Measurements from ENCODE around the gene TMIGD2. TPM values are rescaled to one million over a fixed set of nuclear protein-coding genes. Genes with fewer than 3 reads are reported as not detected.
A peak's percentile ranks its signal among the peaks of the same experiment; 100 is the strongest.
"Not testable (repeated sequence)": the region's sequence is repeated elsewhere in the genome, so short reads cannot be mapped to it uniquely, and the experiment has no call there.

Gene TMIGD2
- total RNA-seq, 1 donor from 2014 or later, result 0.85 TPM

DNA sequence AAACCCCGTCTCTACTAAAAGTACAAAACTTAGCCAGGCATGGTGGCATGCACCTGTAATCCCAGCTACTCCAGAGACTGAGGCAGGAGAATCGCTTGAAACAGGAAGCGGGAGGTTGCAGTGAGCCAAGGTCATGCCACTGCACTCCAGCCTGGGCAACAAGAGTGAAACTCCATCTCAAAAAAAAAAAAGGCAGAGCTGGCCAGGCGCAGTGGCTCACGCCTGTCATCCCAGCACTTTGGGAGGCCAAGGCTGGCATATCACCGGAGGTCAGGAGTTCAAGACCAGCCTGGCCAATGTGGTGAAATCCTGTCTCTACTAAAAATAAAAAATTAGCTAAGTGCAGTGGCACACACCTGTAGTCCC lies 27.9 kb downstream of the TMIGD2 start:
- intact Hi-C loops (cut with DNase I); ATAC-seq; DNase-seq (ENCODE audit: low spot score): not testable (repeated sequence)

DNA sequence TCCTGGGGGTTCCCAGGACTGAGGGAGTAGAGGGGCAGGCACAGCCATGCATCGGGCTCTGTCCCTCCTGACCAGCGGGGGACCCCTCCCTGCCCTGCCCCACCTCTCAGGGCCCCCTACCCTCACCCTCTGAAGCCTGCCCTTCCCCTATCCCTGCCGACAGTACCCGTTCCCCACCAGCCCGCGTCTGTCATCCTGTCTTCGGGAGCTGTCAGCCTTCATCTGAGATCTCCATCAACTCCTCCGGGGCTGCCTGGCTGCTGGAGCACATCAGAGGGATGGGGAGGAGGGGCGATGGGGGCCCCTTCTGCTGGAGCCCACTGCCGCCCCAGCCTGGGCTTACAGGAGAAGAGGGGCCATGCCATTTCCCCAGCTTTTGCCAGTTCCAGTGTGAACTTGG lies 29.3 kb downstream of the TMIGD2 start:
- intact Hi-C loops (cut with DNase I), result no loop called here

DNA sequence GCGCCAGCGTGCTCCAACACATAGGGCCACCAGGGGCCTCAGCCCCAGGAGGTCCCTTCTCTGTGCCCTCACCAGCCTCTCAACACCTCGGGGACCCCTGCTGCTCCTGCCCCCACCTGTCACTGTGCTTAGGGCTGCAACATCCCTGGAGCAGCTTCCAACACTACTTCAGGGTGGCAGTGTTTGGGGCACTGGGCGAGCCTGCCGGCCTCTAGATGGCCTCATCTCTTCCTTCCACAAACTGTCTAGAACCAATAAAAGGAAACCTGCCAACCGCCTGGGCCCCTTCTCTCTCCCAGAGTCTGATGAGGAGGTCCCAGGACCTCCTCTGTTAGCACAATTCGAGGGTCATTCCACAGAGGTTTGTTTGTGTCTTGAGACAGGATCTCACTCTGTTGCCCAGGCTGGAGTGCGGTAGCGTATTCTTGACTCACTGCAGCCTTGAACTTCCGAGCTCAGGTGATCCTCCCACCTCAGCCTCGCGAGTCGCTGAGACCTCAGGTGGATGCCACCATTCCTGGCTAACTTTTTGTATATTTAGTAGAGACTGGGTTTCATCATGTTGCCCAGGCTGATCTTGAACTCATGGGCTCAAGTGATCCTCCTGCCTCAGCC lies 33.3 kb downstream of the TMIGD2 start:
- ATAC-seq, result peak; percentile 15

More for the DNA sequence above, 29.3 kb downstream of the TMIGD2 start:
- ATAC-seq (no peak), DNase-seq (ENCODE audit: low spot score) (no peak)

DNA sequence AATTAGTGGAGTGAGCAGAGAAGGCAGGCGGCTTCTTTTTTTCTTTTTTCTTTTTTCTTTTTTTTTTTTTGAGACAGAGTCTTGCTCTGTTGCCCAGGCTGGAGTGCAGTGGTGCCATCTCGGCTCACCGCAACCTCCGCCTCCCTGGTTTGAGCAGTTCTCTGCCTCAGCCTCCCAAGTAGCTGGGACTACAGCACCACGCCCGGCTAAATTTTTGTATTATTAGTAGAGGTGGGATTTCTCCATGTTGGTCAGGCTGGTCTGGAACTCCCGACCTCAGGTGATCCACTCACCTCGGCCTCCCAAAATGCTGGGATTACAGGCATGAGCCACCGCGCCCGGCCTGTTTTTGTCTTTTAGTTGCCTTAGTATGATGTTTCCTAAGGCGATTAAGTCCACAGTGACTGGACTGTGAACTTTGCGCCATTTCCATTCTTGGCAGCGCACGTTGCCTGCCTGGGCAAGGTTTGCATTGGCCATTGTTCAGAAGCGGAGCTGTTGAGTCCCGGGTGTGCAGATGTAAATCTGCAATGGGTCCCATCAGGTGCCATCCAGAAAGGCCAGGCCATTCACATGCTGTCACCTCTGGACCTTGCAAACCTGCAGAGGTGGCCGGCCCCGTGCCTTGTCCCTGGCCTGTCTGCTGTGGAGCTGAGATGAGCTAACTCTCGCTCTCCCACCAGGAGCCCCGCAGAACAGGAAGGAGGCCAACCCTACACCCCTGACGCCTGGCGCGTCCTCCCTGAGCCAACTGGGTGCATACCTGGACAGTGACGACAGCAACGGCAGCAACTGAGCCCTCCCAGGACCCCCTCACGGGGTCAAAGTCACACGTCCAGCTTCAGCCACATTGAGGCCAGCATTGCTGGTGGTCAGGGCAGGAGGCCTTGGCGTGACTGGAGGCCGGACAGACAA lies 34.0 kb downstream of the TMIGD2 start:
- DNase-seq (ENCODE audit: low spot score) (no peak), ATAC-seq (peak; percentile 8)
- intact Hi-C loops (cut with DNase I), result loop anchor here (10.0 kb wide), 1 partner anchor 97 kb away; no protein-coding TSS in a partner anchor

More for the DNA sequence above, 33.3 kb downstream of the TMIGD2 start:
- no peak for DNase-seq (ENCODE audit: low spot score)
- intact Hi-C loops (cut with DNase I), result loop anchor here (10.0 kb wide), 1 partner anchor 96 kb away; no protein-coding TSS in a partner anchor

DNA sequence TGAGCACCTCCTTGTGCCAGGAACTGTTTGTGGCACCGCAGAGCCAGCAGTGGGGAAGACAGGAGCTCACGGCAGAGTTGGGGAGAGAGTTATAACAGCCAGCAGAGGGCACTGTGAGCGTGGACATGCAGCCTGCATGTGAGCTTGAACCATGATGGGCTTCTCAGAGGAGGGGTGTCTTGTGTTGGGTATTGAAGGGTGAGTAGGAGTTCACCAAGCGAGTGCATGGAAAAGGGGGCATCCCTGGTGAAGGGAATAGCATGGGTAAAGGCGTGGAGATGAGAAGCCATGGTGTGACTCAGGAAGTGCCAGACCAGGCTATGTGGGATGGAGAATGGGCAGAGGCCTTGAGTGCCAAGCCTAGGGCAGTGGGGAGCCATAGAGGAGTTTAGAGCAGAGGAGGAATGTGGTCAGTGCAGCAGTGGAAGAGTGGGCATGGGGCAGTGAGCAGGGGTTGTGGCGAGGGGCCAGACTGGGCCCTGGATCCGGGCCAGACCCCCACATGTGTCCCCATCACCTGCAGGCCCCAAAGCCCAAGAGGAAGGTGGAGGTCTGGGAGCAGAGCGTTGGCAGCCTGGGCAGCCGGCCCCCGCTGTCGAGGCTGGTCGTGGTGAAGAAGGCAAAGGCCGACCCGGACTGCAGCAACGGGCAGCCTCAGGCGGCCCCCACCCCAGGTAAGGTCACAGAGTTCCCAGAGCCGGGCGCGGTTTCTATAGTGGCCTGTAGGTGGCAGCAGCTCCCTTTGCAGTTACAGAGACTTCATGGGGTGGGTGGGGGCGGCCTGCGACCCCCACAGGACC lies 34.9 kb downstream of the TMIGD2 start:
- intact Hi-C loops (cut with DNase I), result loop anchor here (10.0 kb wide), 1 partner anchor 98 kb away; no protein-coding TSS in a partner anchor
- peak; percentile 77 for DNase-seq (ENCODE audit: low spot score)

DNA sequence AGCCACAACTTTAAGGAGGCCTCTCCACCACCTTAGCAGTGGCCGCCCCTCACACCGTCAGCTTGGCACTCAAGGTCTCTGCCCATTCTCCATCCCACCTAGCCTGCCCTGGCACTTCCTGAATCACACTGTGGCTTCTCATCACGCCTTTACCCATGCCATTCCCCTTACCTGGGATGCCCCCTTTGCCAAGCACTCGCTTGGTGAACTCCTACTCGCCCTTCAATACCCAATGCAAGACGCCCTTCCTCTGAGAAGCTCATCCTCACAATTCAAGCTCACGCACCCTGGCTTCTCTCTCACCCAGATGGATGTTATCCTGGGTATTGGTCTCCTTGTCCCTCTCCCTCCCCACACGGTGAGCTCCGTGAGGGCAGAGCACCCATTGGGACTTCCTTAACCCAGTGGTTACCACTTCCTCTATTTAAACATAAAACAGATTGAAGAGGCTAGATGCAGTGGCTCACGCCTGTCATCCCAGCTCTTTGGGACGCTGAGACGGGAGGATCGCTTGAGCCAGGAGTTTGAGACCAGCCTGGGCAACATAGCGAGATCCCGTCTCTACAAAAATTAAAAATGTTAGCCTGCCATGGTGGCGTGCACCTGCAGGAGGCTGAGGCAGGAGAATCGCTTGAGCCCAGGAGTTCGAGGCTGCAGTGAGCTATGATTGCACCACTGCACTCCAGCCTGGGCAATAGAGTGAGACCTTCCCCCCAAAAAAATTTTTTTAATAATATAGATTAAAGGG lies 35.8 kb downstream of the TMIGD2 start:
- DNase-seq (ENCODE audit: low spot score) (no peak), ATAC-seq (no peak)
- intact Hi-C loops (cut with DNase I), result loop anchor here (10.0 kb wide), 1 partner anchor 98 kb away; no protein-coding TSS in a partner anchor

More for the DNA sequence above, 34.9 kb downstream of the TMIGD2 start:
- ATAC-seq, result peak; percentile 73

DNA sequence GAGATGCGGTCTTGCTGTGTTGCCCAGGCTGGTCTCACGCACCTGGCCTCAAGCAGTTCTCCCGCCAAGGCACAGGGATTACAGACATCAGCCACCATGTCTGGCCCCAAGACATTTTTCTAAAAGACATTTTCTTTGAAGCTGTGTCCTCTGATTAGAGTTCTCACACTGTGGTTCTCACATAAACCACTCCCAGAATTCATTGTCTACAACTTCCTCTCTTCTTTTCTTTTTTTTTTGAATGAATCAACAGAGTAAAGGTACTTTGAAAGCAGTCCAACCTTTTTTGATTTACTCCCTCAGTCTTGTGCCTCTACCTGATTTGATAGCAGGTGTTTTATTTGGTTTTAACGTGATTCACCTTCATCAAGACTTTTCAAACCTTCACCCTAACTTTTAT lies 37.4 kb downstream of the TMIGD2 start:
- intact Hi-C loops (cut with DNase I), result loop anchor here (10.0 kb wide), 1 partner anchor 100 kb away; no protein-coding TSS in a partner anchor
- DNase-seq (ENCODE audit: low spot score), result no peak
- ATAC-seq, result no peak

DNA sequence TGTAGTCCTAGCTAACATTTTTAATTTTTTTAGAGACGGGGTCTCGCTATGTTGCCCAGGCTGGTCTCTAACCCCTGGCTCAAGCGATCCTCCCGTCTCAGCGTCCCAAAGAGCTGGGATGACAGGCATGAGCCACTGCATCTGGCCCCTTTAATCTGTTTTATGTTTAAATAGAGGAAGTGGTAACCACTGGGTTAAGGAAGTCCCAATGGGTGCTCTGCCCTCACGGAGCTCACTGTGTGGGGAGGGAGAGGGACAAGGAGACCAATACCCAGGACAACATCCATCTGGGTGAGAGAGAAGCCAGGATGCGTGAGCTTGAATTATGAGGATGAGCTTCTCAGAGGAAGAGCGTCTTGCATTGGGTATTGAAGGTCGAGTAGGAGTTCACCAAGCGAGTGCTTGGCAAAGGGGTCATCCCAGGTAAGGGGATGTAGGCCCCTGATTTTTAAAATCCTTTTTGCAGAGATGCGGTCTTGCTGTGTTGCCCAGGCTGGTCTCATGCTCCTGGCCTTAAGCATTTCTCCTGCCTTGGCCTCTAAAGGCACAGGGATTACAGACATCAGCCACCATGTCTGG lies 41.5 kb downstream of the TMIGD2 start:
- intact Hi-C loops (cut with DNase I), result loop anchor here (10.0 kb wide), 1 partner anchor 104 kb away; no protein-coding TSS in a partner anchor
- no peak for ATAC-seq
- no peak for DNase-seq (ENCODE audit: low spot score)

DNA sequence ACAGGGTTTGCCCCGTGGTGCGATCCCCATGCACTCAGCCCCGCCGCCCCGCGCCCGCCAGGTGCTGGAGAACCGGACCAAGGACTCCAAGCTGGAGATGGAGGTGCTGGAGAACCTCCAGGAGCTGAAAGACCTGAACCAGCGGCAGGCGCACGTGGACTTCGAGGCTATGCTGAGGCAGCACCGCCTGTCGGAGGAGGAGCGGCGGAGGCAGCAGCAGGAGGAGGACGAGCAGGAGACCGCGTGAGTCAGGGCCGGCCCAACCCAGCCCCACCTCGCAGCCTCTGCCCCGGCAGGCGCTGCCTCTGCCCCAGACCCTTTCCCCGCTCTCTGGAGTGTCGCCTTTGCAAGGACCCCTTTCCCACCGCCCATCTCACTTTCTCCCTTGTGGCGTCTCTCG lies 44.0 kb downstream of the TMIGD2 start:
- ATAC-seq (peak; percentile 13), DNase-seq (ENCODE audit: low spot score) (no peak)
- intact Hi-C loops (cut with DNase I), result no loop called here

DNA sequence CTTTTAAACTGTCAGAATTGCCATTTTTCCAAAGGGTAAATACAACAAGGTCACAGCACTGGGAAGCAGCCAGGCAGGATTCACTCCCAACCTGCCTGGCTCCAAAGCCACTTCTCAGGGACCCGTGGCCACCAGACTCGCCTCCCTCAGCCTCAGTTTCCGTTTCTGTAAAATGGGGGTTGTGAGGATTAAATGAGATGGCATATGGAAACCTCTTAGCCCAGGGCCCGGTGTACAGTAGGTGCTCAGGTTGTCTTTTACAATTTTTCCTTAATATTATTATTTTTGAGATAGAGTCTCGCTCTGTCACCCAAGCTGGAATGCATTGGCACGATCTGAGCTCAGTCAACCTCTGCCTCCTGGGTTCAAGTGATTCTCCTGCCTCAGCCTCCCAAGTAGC lies 45.2 kb downstream of the TMIGD2 start:
- ATAC-seq, result no peak

DNA sequence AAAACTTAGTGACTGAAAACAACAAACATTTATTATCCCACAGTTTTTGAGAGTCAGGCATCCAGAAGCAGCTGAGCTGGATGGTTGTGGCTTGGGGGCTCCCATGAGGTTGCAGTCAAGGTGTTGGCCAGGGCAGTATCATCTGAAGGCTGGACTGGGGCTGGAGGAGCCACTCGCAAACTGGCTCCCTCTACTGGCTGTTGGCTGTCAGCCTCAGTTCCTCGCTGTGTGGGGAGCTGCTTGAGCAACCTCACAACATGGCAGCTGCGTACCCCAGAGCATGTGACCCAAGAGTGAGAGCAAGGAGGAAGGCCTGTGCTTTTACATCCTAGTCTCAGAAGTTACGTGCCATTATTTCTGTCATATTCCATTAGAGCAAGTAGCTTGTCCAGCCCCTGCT lies 45.6 kb downstream of the TMIGD2 start:
- intact Hi-C loops (cut with DNase I), result no loop called here
- DNase-seq (ENCODE audit: low spot score) (no peak), ATAC-seq (no peak)

More for the DNA sequence above, 45.2 kb downstream of the TMIGD2 start:
- intact Hi-C loops (cut with DNase I), result no loop called here
- no peak for DNase-seq (ENCODE audit: low spot score)

DNA sequence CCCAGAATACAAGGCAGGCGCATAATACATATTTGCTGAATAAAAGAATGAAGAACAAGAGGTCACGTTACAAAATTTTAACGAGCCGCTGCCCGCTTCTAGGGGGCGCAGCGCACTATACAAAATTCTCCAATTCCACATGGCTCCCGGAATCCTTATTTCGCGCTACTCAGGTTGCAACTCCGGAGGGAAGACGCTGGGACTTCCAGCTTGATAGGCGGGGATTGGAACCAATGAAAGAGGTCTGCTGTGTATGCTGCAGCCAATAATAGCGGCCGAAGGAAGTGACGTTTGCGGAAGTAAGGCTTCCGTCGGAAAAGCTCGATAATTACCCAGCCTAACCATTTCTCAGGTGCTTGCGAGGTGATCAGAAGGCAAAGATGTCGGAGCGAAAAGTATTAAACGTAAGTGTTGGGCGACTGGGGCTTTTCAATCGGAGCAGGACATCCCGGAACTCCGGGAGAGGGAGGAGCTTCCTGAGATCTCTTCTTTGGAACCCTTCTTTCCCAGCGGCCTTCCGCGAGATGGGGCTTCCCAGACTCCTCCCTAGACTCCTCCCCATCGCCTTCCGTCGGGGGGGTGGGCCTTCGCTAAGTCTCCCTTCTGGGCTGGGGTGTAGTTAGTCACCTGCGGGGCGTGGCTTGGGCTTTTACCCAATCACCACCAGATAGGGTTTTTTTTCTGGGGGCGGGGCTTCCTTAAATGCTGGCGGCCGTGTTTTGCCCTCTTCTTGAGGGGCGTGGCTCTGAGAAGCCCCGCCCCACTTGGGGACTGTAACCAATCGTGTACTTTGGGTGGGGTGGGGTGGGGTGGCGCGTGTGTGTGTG lies 55.2 kb downstream of the TMIGD2 start, which contains the start of gene YJU2:
Gene YJU2 (plus strand): TSS at position 314 of the 827 bp plus-strand sequence. CDS start 67 bp downstream, at position 381.
- peak; percentile 99 for DNase-seq (ENCODE audit: low spot score)
- intact Hi-C loops (cut with DNase I), result no loop called here
- peak; percentile 99 for ATAC-seq

DNA sequence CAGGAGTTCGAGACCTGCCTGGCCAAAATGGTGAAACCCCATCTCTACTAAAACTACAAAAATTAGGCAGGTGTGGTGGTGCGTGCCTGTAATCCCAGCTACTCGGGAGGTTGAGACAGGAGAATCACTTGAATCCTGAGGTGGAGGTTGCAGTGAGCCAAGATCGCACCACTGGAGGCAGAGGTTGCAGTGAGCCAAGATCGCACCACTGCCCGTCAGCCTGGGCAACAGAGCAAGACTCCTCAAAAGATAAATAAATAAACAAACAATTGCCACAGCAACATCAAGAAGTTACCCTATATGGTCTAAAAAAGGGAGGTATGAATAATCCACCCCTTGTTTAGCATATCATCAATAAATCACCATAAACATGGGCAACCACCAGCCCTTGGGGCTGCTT lies 56.3 kb downstream of the TMIGD2 start:
- intact Hi-C loops (cut with DNase I); ATAC-seq; DNase-seq (ENCODE audit: low spot score): not testable (repeated sequence)

All from sciatic nerve (tissue), 2 donors.